Activated naive CD8-positive, alpha-beta T cell treated with anti-CD3 and anti-CD28 coated beads, Interleukin-2, amount 50 U/mL, for 16 hours (primary cell): ENCODE data around the gene RBBP6.
"Not testable (repeated sequence)": the region's sequence is repeated elsewhere in the genome, so short reads cannot be mapped to it uniquely, and the experiment has no call there.

Experiments
- DNase-seq: peaks from one replicate; pipeline ENCODE4 v3.0.0-alpha.2; 2020; ENCODE audit warnings: low read depth, low spot score

RBBP6 gene

GRCh38 chr16:24539295-24539849 is at the start of gene RBBP6:
Gene RBBP6 (plus strand): TSS chr16:24539566. CDS start chr16:24540627, 1,061 bp downstream.
- DNase-seq = peak; percentile 80

GRCh38 chr16:24490866-24491265 is 48.5 kb upstream of the RBBP6 start:
- DNase-seq = no peak

GRCh38 chr16:24491731-24492130 is 47.6 kb upstream of the RBBP6 start:
- DNase-seq = no peak

- no peak for DNase-seq
Measured at GRCh38 chr16:24493821-24494220, 45.5 kb upstream of the RBBP6 start.

GRCh38 chr16:24495207-24495606 is 44.2 kb upstream of the RBBP6 start:
- not testable (repeated sequence) for DNase-seq

- DNase-seq = no peak
Measured at GRCh38 chr16:24497440-24497839, 41.9 kb upstream of the RBBP6 start.

- DNase-seq = no peak
Measured at GRCh38 chr16:24499193-24499814, 40.1 kb upstream of the RBBP6 start.

- peak; percentile 11 for DNase-seq
Measured at GRCh38 chr16:24504472-24505345, 34.7 kb upstream of the RBBP6 start.

GRCh38 chr16:24505959-24506358 is 33.4 kb upstream of the RBBP6 start:
- DNase-seq = no peak

GRCh38 chr16:24507959-24508480 is 31.3 kb upstream of the RBBP6 start:
- no peak for DNase-seq

GRCh38 chr16:24508614-24509013 is 30.8 kb upstream of the RBBP6 start:
- no peak for DNase-seq

GRCh38 chr16:24509536-24509935 is 29.8 kb upstream of the RBBP6 start:
- DNase-seq = no peak

GRCh38 chr16:24511174-24511573 is 28.2 kb upstream of the RBBP6 start:
- no peak for DNase-seq

GRCh38 chr16:24511792-24512191 is 27.6 kb upstream of the RBBP6 start:
- DNase-seq = no peak

- no peak for DNase-seq
Measured at GRCh38 chr16:24514096-24514495, 25.3 kb upstream of the RBBP6 start.

GRCh38 chr16:24515186-24515585 is 24.2 kb upstream of the RBBP6 start:
- DNase-seq = no peak

- DNase-seq = peak; percentile 59
Measured at GRCh38 chr16:24516900-24517669, 22.3 kb upstream of the RBBP6 start.

GRCh38 chr16:24518498-24518897 is 20.9 kb upstream of the RBBP6 start:
- no peak for DNase-seq

- no peak for DNase-seq
Measured at GRCh38 chr16:24520983-24521382, 18.4 kb upstream of the RBBP6 start.

- no peak for DNase-seq
Measured at GRCh38 chr16:24522751-24523150, 16.6 kb upstream of the RBBP6 start.

GRCh38 chr16:24523569-24523968 is 15.8 kb upstream of the RBBP6 start:
- no peak for DNase-seq
